Fibroblast of lung (primary cell): ENCODE data around the gene DOK6.

ENCODE experiments used
- CTCF ChIP-seq, 2 donors: IDR thresholded peaks in 1 of 2; conservative IDR thresholded peaks in 1 of 2; 1 replicate in 1 of 2; 2 replicates in 1 of 2; pipeline ENCODE4 v1.5.1; 2011 to 2012; ENCODE audit warnings: low read length in 2 of 2, control low read depth in 1 of 2, inconsistent platforms in 1 of 2, low read depth in 1 of 2, mild to moderate bottlenecking in 1 of 2
- EZH2 ChIP-seq: IDR thresholded peaks from 2 replicates; pipeline ENCODE4 v1.5.1; 2012; ENCODE audit warnings: low read length, control low read depth, mild to moderate bottlenecking; ENCODE audit errors: missing control alignments

- TF ChIP-seq CTCF (conservative IDR thresholded peaks at IDR 0.05 in 1 of 2, IDR thresholded peaks at IDR 0.05 in 1 of 2; ENCODE audit: low read depth in 1 of 2, low read length in 2 of 2), result no peak
- no peak for TF ChIP-seq EZH2
Measured at GRCh38 chr18:69853051-69853450, 452.4 kb downstream of the DOK6 start.
